ENCODE data around the gene BMPR1B.
A peak's percentile ranks its signal among the peaks of the same experiment; 100 is the strongest.

GRCh38 chr4:95124906-95125504 is 367.2 kb downstream of the BMPR1B start:
- TF ChIP-seq CTCF (IDR thresholded peaks at IDR 0.05; ENCODE audit: control extremely low read depth in 1 of 3, insufficient read depth in 1 of 3, low read depth in 1 of 3, low read length in 3 of 3) (peak in 2 of 3 experiments; percentile 58 to 64; a peak in 3 of 4 replicates), YY1 (IDR thresholded peaks at IDR 0.05; ENCODE audit: low read depth, low read length) (no peak), CBX5 (IDR thresholded peaks at IDR 0.05; ENCODE audit: low read depth, low read length) (no peak), ATF3 (IDR thresholded peaks at IDR 0.05; ENCODE audit: insufficient read depth, low read depth, low read length) (no peak), RAD21 (IDR thresholded peaks at IDR 0.05 in 1 of 2, conservative IDR thresholded peaks at IDR 0.05 in 1 of 2; ENCODE audit: low read depth in 2 of 2, low read length in 2 of 2) (peak; percentile 80 to 82), MAX (IDR thresholded peaks at IDR 0.05) (no peak), POLR2AphosphoS5 (IDR thresholded peaks at IDR 0.05; ENCODE audit: low read depth, low read length) (no peak), SP2 (IDR thresholded peaks at IDR 0.05; ENCODE audit: low read length) (no peak), SP1 (IDR thresholded peaks at IDR 0.05; ENCODE audit: low read depth, low read length) (no peak), EP300 (IDR thresholded peaks at IDR 0.05; ENCODE audit: borderline replicate concordance in 1 of 2, low read depth in 2 of 2, low read length in 2 of 2) (no peak), ZNF274 (IDR thresholded peaks at IDR 0.05; ENCODE audit: borderline replicate concordance, extremely low read depth, low read length) (no peak)

Measured in H1 (cell line).